ENCODE results near the gene FANCD2.

- TF ChIP-seq POLR2A (IDR thresholded peaks at IDR 0.05) (no peak), CTCF (IDR thresholded peaks at IDR 0.05) (no peak)
Measured at GRCh38 chr3:10081871-10082270, 55.6 kb downstream of the FANCD2 start.
